ENCODE data around the gene FOXP1.
"Not testable (repeated sequence)": the region's sequence is repeated elsewhere in the genome, so short reads cannot be mapped to it uniquely, and the experiment has no call there.

Gene FOXP1

DNA sequence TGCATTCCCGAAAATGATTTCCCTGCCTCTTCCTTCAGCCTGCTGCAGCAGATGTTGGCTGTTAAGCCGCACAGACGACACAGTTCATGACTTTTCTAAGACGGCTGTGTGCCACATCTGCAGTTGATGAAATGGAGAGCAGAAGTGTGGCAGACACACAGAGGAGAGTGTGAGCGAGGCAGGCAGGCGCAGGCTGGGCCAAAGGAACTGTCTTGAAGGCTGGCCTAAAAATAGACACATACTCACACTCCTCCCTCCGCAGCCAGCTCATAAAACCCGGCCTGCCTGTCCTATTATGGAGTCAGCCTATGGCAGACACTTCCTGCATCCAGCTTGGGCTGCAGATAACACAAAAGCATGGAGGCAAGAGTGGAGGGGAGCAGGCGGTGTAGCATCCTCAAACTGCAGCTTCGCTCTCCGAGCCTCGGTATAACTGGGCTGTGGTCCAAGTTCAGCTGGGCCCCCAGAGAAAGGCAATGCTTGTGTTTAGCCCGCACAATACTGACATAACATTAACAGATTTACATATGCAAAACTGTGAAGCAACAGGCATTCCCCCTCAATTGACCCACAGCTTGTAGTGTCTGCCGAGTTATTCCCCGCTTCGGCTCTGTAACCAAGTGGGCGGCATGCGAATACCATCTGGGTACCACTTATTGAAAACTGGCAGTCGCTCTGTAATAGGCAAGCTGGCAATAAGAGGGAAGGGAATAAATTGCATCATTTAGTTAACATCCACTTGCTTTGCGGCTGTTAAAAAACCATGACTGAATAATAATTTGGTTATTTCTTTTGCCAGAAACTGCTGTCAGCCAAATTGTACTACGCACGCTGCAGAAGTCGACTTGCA is 40.8 kb downstream of the FOXP1 start:
- Mint-ChIP-seq H3K4me1 (ENCODE audit: low read depth) (no peaks in the 10 kb centered on the region), H3K27me3 (ENCODE audit: low read depth) (peaks cover 21% of the 10 kb centered on the region), H3K9me3 (no peaks in the 10 kb centered on the region), H3K4me3 (no peak overlapping the region), H3K27ac (no peak overlapping the region), H3K36me3 (ENCODE audit: low read depth) (no peaks in the 10 kb centered on the region)

- Mint-ChIP-seq H3K4me1 (ENCODE audit: low read depth) (no peaks in the 10 kb centered on the region), H3K27me3 (ENCODE audit: low read depth) (peaks cover 23% of the 10 kb centered on the region), H3K4me3 (no peak overlapping the region), H3K27ac (no peak overlapping the region), H3K36me3 (ENCODE audit: low read depth) (peaks cover 2% of the 10 kb centered on the region), H3K9me3 (no peaks in the 10 kb centered on the region)
These were observed 42.2 kb downstream of the FOXP1 start for GRCh38 chr3:71541313-71541712.

- Mint-ChIP-seq H3K27me3 (ENCODE audit: low read depth) (peaks cover 19% of the 10 kb centered on the region), H3K4me1 (ENCODE audit: low read depth) (peaks cover 1% of the 10 kb centered on the region), H3K27ac (no peak overlapping the region), H3K36me3 (ENCODE audit: low read depth) (peaks cover 2% of the 10 kb centered on the region), H3K9me3 (no peaks in the 10 kb centered on the region), H3K4me3 (no peak overlapping the region)
These were observed 46.3 kb downstream of the FOXP1 start for GRCh38 chr3:71537211-71537611.

GRCh38 chr3:71536376-71536965 is 47.1 kb downstream of the FOXP1 start:
- Mint-ChIP-seq H3K27ac (no peak overlapping the region), H3K27me3 (ENCODE audit: low read depth) (peaks cover 12% of the 10 kb centered on the region), H3K36me3 (ENCODE audit: low read depth) (peaks cover 2% of the 10 kb centered on the region), H3K9me3 (no peaks in the 10 kb centered on the region), H3K4me3 (no peak overlapping the region), H3K4me1 (ENCODE audit: low read depth) (peaks cover 1% of the 10 kb centered on the region)

- H3K27me3 Mint-ChIP-seq (ENCODE audit: low read depth) = peaks cover 5% of the 10 kb centered on the region
- no peak overlapping the region for H3K4me3 Mint-ChIP-seq
- no peaks in the 10 kb centered on the region for H3K9me3 Mint-ChIP-seq
- H3K4me1 Mint-ChIP-seq (ENCODE audit: low read depth) = peaks cover 4% of the 10 kb centered on the region
- peaks cover 2% of the 10 kb centered on the region for H3K36me3 Mint-ChIP-seq (ENCODE audit: low read depth)
- H3K27ac Mint-ChIP-seq = no peak overlapping the region
These were observed 49.9 kb downstream of the FOXP1 start for GRCh38 chr3:71533588-71533987.

DNA sequence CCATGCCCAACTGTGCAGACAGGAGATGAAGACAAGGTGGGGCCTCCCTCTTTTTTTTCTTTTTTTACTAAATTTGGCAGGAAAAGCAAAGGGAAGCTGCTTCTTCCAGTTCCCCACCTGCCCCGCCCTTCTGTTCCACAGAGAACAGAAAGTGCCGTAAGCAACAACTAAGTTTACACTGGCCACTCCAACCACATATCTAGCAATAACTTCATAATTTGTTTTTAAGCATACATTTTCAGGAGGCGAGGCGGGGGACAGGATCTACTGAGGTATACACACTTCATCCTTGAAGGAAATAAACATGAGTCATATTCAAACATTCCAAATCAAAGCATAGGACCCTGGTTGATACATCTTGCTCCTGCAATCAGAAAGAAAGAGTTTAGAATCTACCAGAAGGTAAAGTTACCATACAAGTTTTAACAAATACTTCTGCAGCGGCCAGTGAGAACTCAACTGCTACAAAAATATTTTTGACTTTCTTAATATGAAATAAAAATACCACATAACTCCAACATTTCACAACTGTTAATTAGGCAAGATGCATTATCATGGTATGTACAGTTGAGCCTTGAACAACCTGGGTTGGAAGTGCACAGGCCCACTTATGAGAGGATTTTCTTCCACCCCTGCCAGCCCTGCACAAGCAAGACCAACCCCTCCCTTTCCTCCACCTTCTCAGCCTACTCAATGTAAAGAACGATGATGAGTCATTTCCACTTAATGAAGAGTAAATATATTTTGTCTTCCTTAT is 50.7 kb downstream of the FOXP1 start:
- peaks cover 5% of the 10 kb centered on the region for H3K27me3 Mint-ChIP-seq (ENCODE audit: low read depth)
- peaks cover 6% of the 10 kb centered on the region for H3K4me1 Mint-ChIP-seq (ENCODE audit: low read depth)
- H3K4me3 Mint-ChIP-seq = no peak overlapping the region
- no peak overlapping the region for H3K27ac Mint-ChIP-seq
- H3K36me3 Mint-ChIP-seq (ENCODE audit: low read depth) = peaks cover 2% of the 10 kb centered on the region
- no peaks in the 10 kb centered on the region for H3K9me3 Mint-ChIP-seq

DNA sequence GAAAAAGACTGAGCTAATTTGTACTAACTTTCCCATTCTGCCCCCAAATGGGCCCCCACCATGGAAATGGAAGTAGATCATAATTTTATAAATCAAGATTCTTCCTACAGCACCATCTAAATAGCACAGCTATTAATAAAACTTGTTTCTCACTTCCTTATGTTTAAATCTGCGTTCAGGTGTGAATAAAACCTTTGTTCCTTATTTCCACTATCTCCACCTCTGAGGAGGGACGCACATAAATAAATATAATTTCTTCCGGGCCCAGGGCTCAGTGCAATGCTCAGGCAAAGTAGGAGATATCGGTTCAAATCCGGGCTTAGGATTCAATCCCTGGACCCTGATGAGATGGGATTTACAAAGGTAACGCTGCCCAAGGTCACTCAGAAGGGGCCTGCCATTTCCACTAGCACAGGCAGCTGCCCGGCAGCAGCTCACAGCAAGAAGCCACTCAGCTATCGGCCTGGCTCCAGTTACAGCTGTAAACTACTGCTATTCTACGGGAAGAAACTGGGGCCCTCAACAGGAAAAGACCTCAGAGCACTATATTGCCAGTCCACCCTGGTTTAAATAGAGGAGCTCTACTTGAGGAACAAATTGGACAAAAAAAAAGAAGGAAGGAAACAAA is 52.5 kb downstream of the FOXP1 start:
- no peak overlapping the region for H3K27ac Mint-ChIP-seq
- peaks cover 6% of the 10 kb centered on the region for H3K4me1 Mint-ChIP-seq (ENCODE audit: low read depth)
- H3K9me3 Mint-ChIP-seq = no peaks in the 10 kb centered on the region
- H3K36me3 Mint-ChIP-seq (ENCODE audit: low read depth) = no peaks in the 10 kb centered on the region
- H3K27me3 Mint-ChIP-seq (ENCODE audit: low read depth) = no peaks in the 10 kb centered on the region
- no peak overlapping the region for H3K4me3 Mint-ChIP-seq

DNA sequence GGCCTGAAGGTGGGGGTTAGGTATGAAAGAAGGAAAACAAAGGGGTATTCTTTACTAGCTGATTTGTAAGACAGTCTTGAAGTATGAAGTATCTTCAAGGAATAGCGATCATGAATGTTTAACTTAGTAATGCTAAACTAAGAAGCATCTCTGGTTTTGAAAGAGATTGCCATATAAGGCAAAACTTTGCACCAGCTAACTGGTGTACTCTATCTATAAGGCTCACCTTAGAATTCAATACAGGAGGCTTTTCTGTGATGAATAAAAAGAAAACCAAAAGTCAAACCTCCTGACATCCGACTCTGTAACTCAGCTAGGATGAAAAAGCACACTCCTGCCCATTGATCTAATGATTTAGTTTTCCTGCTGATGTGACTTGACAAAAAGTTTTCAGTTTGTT is 54.7 kb downstream of the FOXP1 start:
- no peaks in the 10 kb centered on the region for H3K27me3 Mint-ChIP-seq (ENCODE audit: low read depth)
- H3K36me3 Mint-ChIP-seq (ENCODE audit: low read depth) = no peaks in the 10 kb centered on the region
- peaks cover 6% of the 10 kb centered on the region for H3K4me1 Mint-ChIP-seq (ENCODE audit: low read depth)
- H3K27ac Mint-ChIP-seq = no peak overlapping the region
- H3K9me3 Mint-ChIP-seq = no peaks in the 10 kb centered on the region
- H3K4me3 Mint-ChIP-seq = no peak overlapping the region

DNA sequence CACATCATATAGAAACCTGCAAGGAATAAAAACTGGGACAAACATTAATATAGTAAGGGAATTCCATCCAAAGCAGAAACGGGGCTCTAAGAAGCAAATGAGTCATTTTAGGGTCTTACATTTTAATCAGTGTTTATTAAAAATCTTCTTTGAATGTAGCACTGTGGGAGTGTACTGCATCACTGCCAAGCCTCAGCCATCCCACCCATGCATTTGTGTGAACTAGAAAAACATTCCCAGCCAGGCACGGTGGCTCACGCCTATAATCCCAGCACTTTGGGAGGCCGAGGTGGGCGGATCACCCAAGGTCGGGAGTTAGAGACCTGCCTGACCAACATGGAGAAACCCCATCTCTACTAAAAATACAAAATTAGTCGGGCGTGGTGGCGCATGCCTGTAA is 57.1 kb downstream of the FOXP1 start:
- H3K36me3 Mint-ChIP-seq (ENCODE audit: low read depth); H3K27ac Mint-ChIP-seq; H3K9me3 Mint-ChIP-seq; H3K4me1 Mint-ChIP-seq (ENCODE audit: low read depth); H3K27me3 Mint-ChIP-seq (ENCODE audit: low read depth); H3K4me3 Mint-ChIP-seq: not testable (repeated sequence)

- Mint-ChIP-seq H3K36me3 (ENCODE audit: low read depth) (no peaks in the 10 kb centered on the region), H3K9me3 (no peaks in the 10 kb centered on the region), H3K4me3 (no peak overlapping the region), H3K4me1 (ENCODE audit: low read depth) (peaks cover 5% of the 10 kb centered on the region), H3K27me3 (ENCODE audit: low read depth) (no peaks in the 10 kb centered on the region), H3K27ac (no peak overlapping the region)
These were observed 58.1 kb downstream of the FOXP1 start for GRCh38 chr3:71525391-71525790.

DNA sequence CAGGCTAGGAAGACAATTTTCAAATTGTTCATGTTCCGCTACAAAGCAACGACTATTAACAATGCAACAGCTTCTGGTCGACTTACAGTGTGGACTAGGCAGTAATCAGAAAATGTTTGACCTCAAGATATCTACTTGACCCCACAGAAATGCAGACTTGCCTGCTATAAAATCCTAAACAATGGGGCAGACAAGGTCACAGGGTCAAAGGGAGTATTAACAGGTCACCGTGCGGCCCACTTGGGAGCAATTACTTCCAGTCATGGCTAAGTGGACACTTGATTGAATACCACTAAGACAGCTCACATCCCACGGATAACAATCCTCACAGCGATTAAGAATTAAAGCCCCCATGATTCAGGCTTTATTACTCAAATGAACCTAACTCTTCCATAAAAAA is 58.9 kb downstream of the FOXP1 start:
- Mint-ChIP-seq H3K27ac (no peak overlapping the region), H3K4me3 (no peak overlapping the region), H3K9me3 (no peaks in the 10 kb centered on the region), H3K4me1 (ENCODE audit: low read depth) (peaks cover 5% of the 10 kb centered on the region), H3K27me3 (ENCODE audit: low read depth) (no peaks in the 10 kb centered on the region), H3K36me3 (ENCODE audit: low read depth) (no peaks in the 10 kb centered on the region)

- Mint-ChIP-seq H3K27me3 (ENCODE audit: low read depth) (no peaks in the 10 kb centered on the region), H3K4me3 (no peak overlapping the region), H3K4me1 (ENCODE audit: low read depth) (peaks cover 3% of the 10 kb centered on the region), H3K27ac (no peak overlapping the region), H3K9me3 (no peaks in the 10 kb centered on the region), H3K36me3 (ENCODE audit: low read depth) (no peaks in the 10 kb centered on the region)
These were observed 59.9 kb downstream of the FOXP1 start for GRCh38 chr3:71523628-71524027.

- H3K27me3 Mint-ChIP-seq (ENCODE audit: low read depth) = peaks cover 5% of the 10 kb centered on the region
- H3K27ac Mint-ChIP-seq = no peak overlapping the region
- no peaks in the 10 kb centered on the region for H3K36me3 Mint-ChIP-seq (ENCODE audit: low read depth)
- no peaks in the 10 kb centered on the region for H3K9me3 Mint-ChIP-seq
- H3K4me1 Mint-ChIP-seq (ENCODE audit: low read depth) = no peaks in the 10 kb centered on the region
- no peak overlapping the region for H3K4me3 Mint-ChIP-seq
These were observed 61.3 kb downstream of the FOXP1 start for GRCh38 chr3:71521940-71522876.

GRCh38 chr3:71521021-71521352 is 62.5 kb downstream of the FOXP1 start:
- no peaks in the 10 kb centered on the region for H3K36me3 Mint-ChIP-seq (ENCODE audit: low read depth)
- no peaks in the 10 kb centered on the region for H3K9me3 Mint-ChIP-seq
- peaks cover 5% of the 10 kb centered on the region for H3K27me3 Mint-ChIP-seq (ENCODE audit: low read depth)
- H3K4me3 Mint-ChIP-seq = no peak overlapping the region
- no peaks in the 10 kb centered on the region for H3K4me1 Mint-ChIP-seq (ENCODE audit: low read depth)
- H3K27ac Mint-ChIP-seq = no peak overlapping the region
